ENCODE measurements around the gene ABCA4. TPM values are rescaled to one million over a fixed set of nuclear protein-coding genes. Genes with fewer than 3 reads are reported as not detected.

The ABCA4 gene
- 0.08 TPM in 1 of 2 replicates, not detected in the other for total RNA-seq (2014; rRNA removed; shearing (Covaris generic))

DNA sequence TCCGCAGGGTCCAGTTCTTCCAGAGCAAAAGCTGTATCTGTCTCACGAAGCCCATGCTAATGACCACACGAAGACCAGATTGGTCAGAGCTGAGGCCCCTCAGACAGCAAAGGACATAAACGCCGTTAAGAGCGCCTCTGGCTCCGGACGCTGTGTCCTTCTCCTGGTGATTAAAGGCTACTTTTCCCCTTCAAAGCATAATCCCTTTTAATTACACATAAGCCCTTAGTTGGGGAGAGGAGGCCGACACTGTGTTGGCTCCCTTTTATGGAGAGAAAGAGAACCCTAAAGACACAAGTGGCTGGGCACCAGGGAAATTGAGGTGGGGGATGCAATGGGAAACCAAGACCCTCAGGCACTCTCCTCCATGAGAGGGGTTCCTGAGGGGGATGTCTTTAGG, at the start of gene ABCA4:
Gene ABCA4, minus strand, starts transcription at position 158 of the 400 bp plus-strand sequence. Its CDS starts 103 bp downstream, at position 55.

Other genes with a start within 250 kb of the ABCA4 start
- gene DNTTIP2, start 241.9 kb downstream of the ABCA4 start, total RNA-seq (2014; rRNA removed; shearing (Covaris generic)), result 35.4 and 42.7 TPM in 2 replicates
- gene GCLM, start 211.7 kb downstream of the ABCA4 start, total RNA-seq (2014; rRNA removed; shearing (Covaris generic)), result 4.8 and 5.3 TPM in 2 replicates
- 20.2 and 24.3 TPM in 2 replicates for gene ARHGAP29, start 116.4 kb upstream of the ABCA4 start, total RNA-seq (2014; rRNA removed; shearing (Covaris generic))

Measured in A375 (cell line).